GM23248 (cell line): ENCODE results near the gene STEAP2.

Experiments
- EZH2 ChIP-seq: fragments of 200-600 bp; sonication (generic); IDR thresholded peaks from 2 replicates; pipeline ENCODE4 v1.6.1; 2018; ENCODE audit warnings: antibody characterized with exemption, mild to moderate bottlenecking; ENCODE audit not compliant: insufficient read depth, poor library complexity, severe bottlenecking
- EZH2phosphoT487 ChIP-seq: fragments of 200-600 bp; sonication (generic); IDR thresholded peaks from 2 replicates; pipeline ENCODE4 v1.6.1; 2018; ENCODE audit warnings: antibody characterized with exemption, moderate library complexity, mild to moderate bottlenecking, low read depth; ENCODE audit not compliant: insufficient read depth

- TF ChIP-seq EZH2phosphoT487 (no peak), EZH2 (no peak)
Observed at GRCh38 chr7:90180649-90181048, 30.9 kb upstream of the STEAP2 start.
